Skeletal muscle cell (primary cell): ENCODE results near the gene PNPLA7.
"Not testable (repeated sequence)": the region's sequence is repeated elsewhere in the genome, so short reads cannot be mapped to it uniquely, and the experiment has no call there.

ENCODE experiments used
- DNase-seq: peaks from one replicate; pipeline ENCODE4 v3.0.0-alpha.2; 2010; ENCODE audit warnings: low read depth
- H3K4me3 ChIP-seq: 2 replicates; pipeline ENCODE4 v1.5.1; 2011; ENCODE audit warnings: low read depth, mild to moderate bottlenecking, control low read depth, low read length, moderate library complexity

PNPLA7 gene

GRCh38 chr9:137466389-137467085 lies 83.7 kb downstream of the PNPLA7 start:
- H3K4me3 ChIP-seq, DNase-seq: not testable (repeated sequence)

GRCh38 chr9:137465720-137466388 lies 84.3 kb downstream of the PNPLA7 start:
- DNase-seq, result no peak
- H3K4me3 ChIP-seq, result no peak overlapping the region

DNA sequence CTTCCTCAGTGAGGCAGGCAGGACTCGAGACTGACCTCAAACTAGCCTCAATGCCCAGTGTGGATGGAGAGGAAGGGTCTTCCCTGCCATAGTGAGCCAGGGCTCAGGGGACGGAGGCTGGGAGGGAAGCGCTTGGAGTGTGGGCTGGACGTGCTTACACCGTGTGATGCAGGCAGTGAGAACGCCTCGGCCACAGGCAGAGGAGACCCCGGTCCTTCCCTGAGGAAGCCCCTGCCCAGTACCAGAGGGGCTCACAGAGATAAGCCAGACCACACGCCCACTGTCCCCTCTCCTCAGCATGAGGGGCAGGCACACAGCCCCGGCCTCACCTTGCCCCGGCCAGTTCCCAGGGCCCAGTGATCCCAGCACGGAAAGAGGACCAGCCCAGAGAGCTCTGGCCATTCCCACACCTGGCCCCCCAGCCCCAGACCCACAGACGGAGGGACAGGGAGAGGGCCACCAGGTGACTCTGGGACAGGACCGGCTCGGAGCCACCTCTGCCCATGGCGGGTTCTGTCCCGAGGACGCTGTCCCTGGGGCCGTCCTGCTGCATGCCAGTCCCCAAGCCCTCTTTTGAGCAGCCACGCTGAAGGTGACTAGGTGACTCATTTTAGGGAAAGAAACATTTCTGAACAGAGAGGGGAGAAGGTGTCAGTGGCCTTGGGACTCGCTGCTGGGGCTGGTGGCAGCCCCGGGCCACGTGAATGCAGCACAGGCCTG lies 85.0 kb downstream of the PNPLA7 start:
- no peak for DNase-seq
- H3K4me3 ChIP-seq, result no peak overlapping the region

GRCh38 chr9:137464291-137464999 lies 85.8 kb downstream of the PNPLA7 start:
- H3K4me3 ChIP-seq, result no peak overlapping the region
- DNase-seq, result no peak

DNA sequence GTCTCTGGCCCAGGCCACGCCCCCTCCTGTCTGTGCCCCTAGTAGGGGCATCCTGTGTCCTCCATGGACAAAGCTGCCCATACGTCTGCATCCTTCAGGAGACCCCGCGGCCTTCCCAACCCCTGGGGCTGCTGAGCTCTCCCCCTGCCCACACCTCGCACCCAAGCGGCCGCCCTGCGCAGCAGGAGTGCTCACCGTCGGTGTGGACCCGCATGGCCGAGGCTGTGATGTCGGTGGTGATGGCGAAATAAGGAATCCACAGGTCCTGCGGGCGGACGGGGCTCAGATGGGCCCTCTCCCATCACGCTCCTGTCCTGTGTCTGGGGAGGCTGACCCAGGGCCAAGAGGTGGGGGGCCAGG lies 86.3 kb downstream of the PNPLA7 start:
- H3K4me3 ChIP-seq, result no peak overlapping the region
- no peak for DNase-seq

- no peak for DNase-seq
- no peak overlapping the region for H3K4me3 ChIP-seq
Observed at GRCh38 chr9:137462986-137463930, 86.9 kb downstream of the PNPLA7 start.

DNA sequence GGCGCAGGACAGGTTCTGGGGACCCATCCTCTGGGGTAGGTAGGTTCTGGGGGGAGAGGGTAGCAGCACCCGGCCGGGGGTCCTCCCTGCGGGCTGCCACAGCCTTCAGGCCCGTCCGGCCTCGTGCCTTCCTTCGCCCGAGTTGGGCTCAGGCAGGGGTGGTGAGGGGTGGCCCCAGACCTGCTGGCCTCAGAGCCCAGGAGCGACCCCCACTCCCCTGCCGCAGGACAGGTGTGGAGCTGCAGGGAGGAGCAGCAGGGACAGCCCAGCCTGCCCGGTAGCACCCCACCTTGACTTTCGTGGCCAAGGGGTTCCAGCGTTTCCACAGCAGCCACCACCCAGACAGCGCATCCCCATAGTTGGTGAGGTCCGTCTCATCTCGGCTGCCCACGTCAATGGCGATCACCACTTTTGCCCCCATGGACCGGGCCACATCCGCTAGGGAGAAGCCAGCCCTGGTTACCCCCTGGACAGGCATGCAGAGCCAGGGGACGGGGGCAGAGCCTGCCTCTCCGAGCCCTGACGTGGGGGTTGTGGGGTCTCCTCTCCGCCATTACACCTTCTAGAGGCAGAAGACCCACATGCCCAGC lies 87.7 kb downstream of the PNPLA7 start:
- no peak for DNase-seq
- H3K4me3 ChIP-seq, result no peak overlapping the region

DNA sequence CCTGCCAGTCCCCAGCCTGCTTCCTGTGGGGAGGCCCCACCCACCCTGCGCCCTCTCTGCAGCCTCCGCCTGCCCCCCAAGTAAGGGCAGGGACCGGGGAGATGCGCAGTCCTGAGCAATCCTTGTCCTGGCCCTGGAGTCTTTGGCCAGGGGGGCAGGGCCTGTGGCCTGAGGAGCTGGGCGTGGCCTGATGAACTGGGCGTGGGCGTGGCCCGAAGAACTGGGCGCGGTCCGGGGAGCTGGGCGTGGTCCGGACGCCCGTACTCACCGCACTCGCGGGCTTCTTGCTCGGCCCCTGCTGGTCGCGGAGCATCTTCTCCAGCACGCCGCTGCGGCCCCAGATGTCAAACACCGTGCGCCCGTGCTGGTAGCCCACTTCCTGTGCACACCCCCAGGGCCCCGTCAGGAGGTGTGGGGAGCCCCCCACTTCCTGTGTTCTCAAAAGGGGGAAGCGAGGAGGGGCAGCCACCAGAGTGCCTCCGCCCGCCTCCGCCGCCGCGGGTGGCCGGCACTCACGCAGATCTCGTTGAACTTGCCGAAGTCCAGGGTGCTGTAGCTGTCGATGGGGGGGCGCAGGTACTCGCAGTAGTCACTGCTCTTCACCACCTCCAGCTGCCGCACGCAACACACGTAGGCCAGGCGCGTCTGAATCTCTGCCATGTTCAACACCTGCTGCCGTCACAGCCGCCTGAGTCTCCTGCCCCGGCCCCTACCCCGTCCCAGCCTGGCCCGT lies 88.4 kb downstream of the PNPLA7 start:
- no peak for DNase-seq

DNA sequence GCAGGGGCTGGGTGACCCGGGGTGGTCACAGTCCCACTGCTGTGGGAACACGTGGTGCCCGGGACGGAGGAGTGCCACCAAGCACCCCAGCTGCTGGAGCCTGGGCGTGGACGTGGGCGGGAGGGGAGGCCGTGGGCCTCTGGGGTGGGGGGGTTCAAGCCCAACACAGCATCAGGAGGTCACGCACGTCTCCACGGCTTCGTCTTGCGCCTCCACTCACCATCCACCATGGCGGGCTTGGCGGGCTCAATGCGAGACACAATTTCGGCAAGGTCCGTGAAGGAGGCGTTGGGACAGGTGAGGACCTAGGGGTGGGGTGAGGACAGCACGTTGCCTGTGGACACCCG lies 88.9 kb downstream of the PNPLA7 start:
- no peak for DNase-seq
- H3K4me3 ChIP-seq, result no peak overlapping the region

More for the DNA sequence above, 88.4 kb downstream of the PNPLA7 start:
- no peak overlapping the region for H3K4me3 ChIP-seq

DNA sequence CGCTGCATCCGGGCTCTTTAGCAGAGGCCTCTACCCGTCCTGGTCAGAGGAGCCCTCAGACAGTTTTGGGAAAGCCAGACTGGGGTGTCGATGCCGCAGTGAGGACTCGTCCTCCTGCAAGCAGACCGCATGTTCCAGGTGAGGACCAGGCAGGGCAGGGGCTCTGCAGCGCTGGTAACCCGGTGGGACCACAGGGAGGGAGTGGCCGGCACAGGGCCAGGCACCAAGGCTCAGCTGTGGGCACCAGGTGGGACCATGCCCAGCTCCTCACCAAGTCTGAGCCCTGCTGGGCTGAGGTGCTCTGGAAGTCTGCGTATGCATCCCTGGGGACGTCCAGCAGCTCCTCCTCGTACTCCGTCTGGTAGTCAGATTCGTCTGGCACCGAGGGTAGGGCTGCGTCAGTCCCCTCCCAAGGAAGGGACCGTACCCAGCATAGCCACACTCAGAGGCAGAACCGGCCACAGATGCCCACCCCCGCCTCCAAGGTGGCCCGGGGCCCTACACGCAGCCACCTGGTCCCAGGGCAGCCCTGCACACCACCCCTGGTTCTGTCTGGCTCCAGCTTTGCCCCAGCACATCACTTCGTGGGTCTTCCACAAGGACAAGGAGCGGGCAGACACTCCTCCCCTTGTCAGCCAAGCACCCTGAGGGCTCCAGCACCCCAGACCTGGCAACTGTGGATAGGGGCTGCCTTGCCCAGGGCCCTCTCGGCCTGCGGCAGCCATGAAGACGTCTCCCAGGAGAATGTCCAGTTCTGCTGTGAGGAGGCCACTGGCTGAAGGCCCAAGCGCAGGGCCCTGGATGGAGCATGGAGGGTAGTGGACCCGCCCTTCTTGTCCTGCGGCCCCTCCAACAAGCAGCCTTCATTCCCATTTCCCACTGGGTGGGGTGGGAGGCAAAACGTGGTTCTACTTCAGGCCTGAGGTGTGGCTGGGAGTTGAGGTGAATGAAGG lies 89.6 kb downstream of the PNPLA7 start:
- H3K4me3 ChIP-seq, result no peak overlapping the region
- DNase-seq, result no peak

- H3K4me3 ChIP-seq, result peak overlapping the region; percentile 83
- no peak for DNase-seq
Observed at GRCh38 chr9:137459601-137460362, 90.4 kb downstream of the PNPLA7 start.

GRCh38 chr9:137459152-137459600 lies 91.0 kb downstream of the PNPLA7 start, which contains the start of gene NSMF:
TSS of gene NSMF (minus strand) at chr9:137459334. CDS start at chr9:137459102, 232 bp downstream.
- peak within 1 kb of the TSS; percentile 83 for H3K4me3 ChIP-seq
- DNase-seq, result peak; percentile 48

- peak overlapping the region; percentile 83 for H3K4me3 ChIP-seq
- no peak for DNase-seq
Observed at GRCh38 chr9:137458194-137459151, 91.7 kb downstream of the PNPLA7 start.

GRCh38 chr9:137457406-137458193 lies 92.6 kb downstream of the PNPLA7 start:
- DNase-seq, result no peak
- peak overlapping the region; percentile 83 for H3K4me3 ChIP-seq
